B cell (primary cell): ENCODE data around the gene SAMD3. TPM values are rescaled to one million over a fixed set of nuclear protein-coding genes. Genes with fewer than 3 reads are reported as not detected.

ENCODE experiments used
- ATAC-seq: fragments of 200-7000 bp; cut with Tn5 transposase; one replicate; pipeline ENCODE4 v1.10.0; 2021; ENCODE audit warnings: low read depth, mild to moderate bottlenecking, moderate number of reproducible peaks, moderate library complexity
- CTCF ChIA-PET: fragments of 350-600 bp; sonication (Branson Sonifier 250); formaldehyde crosslinking; loops from one replicate; lab custom pipeline; 2021; ENCODE audit warnings: antibody characterized with exemption, inconsistent platforms; lab: Charles Lee
- POLR2A ChIA-PET: fragments of 350-600 bp; sonication (Branson Sonifier 250); formaldehyde crosslinking; loops from one replicate; lab custom pipeline; 2021; ENCODE audit warnings: antibody characterized with exemption; lab: Charles Lee
- DNase-seq: peaks from one replicate; pipeline ENCODE4 v3.0.0; 2013
- H2AFZ ChIP-seq: 2 replicates; pipeline ENCODE4 v1.6.1; 2012; ENCODE audit warnings: mild to moderate bottlenecking, low read depth, low read length; ENCODE audit not compliant: insufficient read depth, poor library complexity, severe bottlenecking
- H3K27ac ChIP-seq, 2 donors: 1 replicate in 1 of 2; 2 replicates in 1 of 2; pipeline ENCODE4 v1.5.1; 2012 to 2013; ENCODE audit warnings: low read length in 2 of 2, mild to moderate bottlenecking in 2 of 2, moderate library complexity in 1 of 2
- H3K27me3 ChIP-seq, 4 experiments: fragments of 200-600 bp in 1 of 4; sonication (generic) in 1 of 4; replicated peaks in 1 of 4; 1 replicate in 2 of 4; 2 replicates in 2 of 4; pipeline versions ENCODE4 v1.6.1 to v1.7.0; 2013 to 2016; ENCODE audit warnings: low read length in 3 of 4, mild to moderate bottlenecking in 2 of 4, mixed read lengths in 1 of 4, moderate library complexity in 1 of 4; ENCODE audit not compliant: insufficient read depth in 4 of 4, control insufficient read depth in 3 of 4; ENCODE audit errors: control extremely low read depth in 1 of 4
- H3K36me3 ChIP-seq, 2 experiments: replicated peaks in 1 of 2; 1 replicate in 1 of 2; 2 replicates in 1 of 2; pipeline versions ENCODE4 v1.6.1 to v1.7.1; 2013; ENCODE audit warnings: low read length in 1 of 2; ENCODE audit not compliant: insufficient read depth in 2 of 2, control insufficient read depth in 1 of 2; ENCODE audit errors: control extremely low read depth in 1 of 2, extremely low read depth in 1 of 2
- H3K4me1 ChIP-seq, 2 donors: fragments of 200-600 bp in 1 of 2; sonication (generic) in 1 of 2; 1 replicate in 1 of 2; 2 replicates in 1 of 2; pipeline versions ENCODE4 v1.5.1 to v1.6.1; 2013 to 2017; ENCODE audit warnings: low read length in 2 of 2; ENCODE audit not compliant: control insufficient read depth in 2 of 2, insufficient read depth in 2 of 2
- H3K4me2 ChIP-seq: replicated peaks from 2 replicates; pipeline ENCODE3; 2012; ENCODE audit warnings: mild to moderate bottlenecking, low read depth, low read length; ENCODE audit not compliant: poor library complexity, severe bottlenecking
- H3K4me3 ChIP-seq, 5 experiments: fragments of 200-600 bp in 1 of 5; sonication (generic) in 1 of 5; 1 replicate in 3 of 5; 2 replicates in 2 of 5; pipeline versions ENCODE4 v1.5.1 to v1.7.0; 2011 to 2016; ENCODE audit warnings: low read length in 4 of 5, mild to moderate bottlenecking in 4 of 5, low read depth in 2 of 5, control low read depth in 1 of 5, moderate library complexity in 1 of 5; ENCODE audit not compliant: insufficient read depth in 1 of 5; ENCODE audit errors: control extremely low read depth in 1 of 5, extremely low read depth in 1 of 5
- H3K79me2 ChIP-seq: fragments of 200-600 bp; sonication (generic); one replicate; pipeline ENCODE4 v1.6.0; 2016; ENCODE audit warnings: low read length; ENCODE audit not compliant: control insufficient read depth, insufficient read depth
- H3K9ac ChIP-seq: fragments of 200-600 bp; sonication (generic); 2 replicates; pipeline ENCODE4 v1.6.1; 2017; ENCODE audit warnings: mild to moderate bottlenecking, low read length, moderate library complexity
- H3K9me3 ChIP-seq, 3 donors: one replicate each; pipeline versions ENCODE4 v1.6.1 to v1.7.1; 2013; ENCODE audit warnings: low read length in 2 of 3; ENCODE audit not compliant: control insufficient read depth in 2 of 3, insufficient read depth in 1 of 3; ENCODE audit errors: control extremely low read depth in 1 of 3
- H4K20me1 ChIP-seq: 2 replicates; pipeline ENCODE4 v1.6.0; 2012; ENCODE audit warnings: mild to moderate bottlenecking, low read length; ENCODE audit not compliant: insufficient read depth, control insufficient read depth, poor library complexity, severe bottlenecking
- H3K27ac Mint-ChIP-seq: one replicate; pipeline ENCODE4 v1.8.0; 2021; ENCODE audit warnings: mixed read lengths
- H3K27me3 Mint-ChIP-seq: one replicate; pipeline ENCODE4 v1.8.0; 2021; ENCODE audit warnings: mixed read lengths
- H3K4me1 Mint-ChIP-seq: one replicate; pipeline ENCODE4 v1.8.0; 2021; ENCODE audit warnings: mixed read lengths
- H3K4me3 Mint-ChIP-seq: one replicate; pipeline ENCODE4 v1.8.0; 2021; ENCODE audit warnings: mixed read lengths
- H3K9me3 Mint-ChIP-seq: one replicate; pipeline ENCODE4 v1.8.0; 2022; ENCODE audit warnings: mixed read lengths; ENCODE audit not compliant: insufficient read depth
- EZH2 ChIP-seq: IDR thresholded peaks from 2 replicates; pipeline ENCODE4 v1.6.1; 2012; ENCODE audit warnings: borderline replicate concordance, low read depth, mild to moderate bottlenecking, moderate library complexity, low read length; ENCODE audit not compliant: insufficient read depth, poor library complexity, severe bottlenecking
- WGBS: methylation state at CpG from one replicate; pipeline ENCODE4 v1.1.5; 2013; ENCODE audit warnings: missing lambda C conversion rate; ENCODE audit not compliant: insufficient coverage; 5-methylcytosine and 5-hydroxymethylcytosine counted together
- intact Hi-C: fragments of 100-400 bp; cut with micrococcal nuclease; formaldehyde crosslinking; loops from one replicate; pipeline ENCODE4 v1.10.0; 2022
- polyA plus RNA-seq: library from polyadenylated mRNA; depleted of rRNA; stranded (reverse); fragments of >200 nt; gene quantifications from 2 replicates; pipeline ENCODE4 v1.2.3, GENCODE V29; 2012
- total RNA-seq, 2 donors: library from RNA; stranded (reverse); fragments of 120-200 nt in 1 of 2; gene quantifications; 1 replicate in 1 of 2; 2 replicates in 1 of 2; pipeline versions ENCODE4 v1.2.3 to v1.2.4, GENCODE V29; 2013 to 2022
- TF ChIP-seq, protein P1 (sequence below): fragments of 200-600 bp; IDR thresholded peaks from one replicate; pipeline ENCODE4 v1.8.0; 2022; ENCODE audit warnings: antibody characterized with exemption, mild to moderate bottlenecking

The SAMD3 gene
- total and polyA plus RNA-seq, 2 donors (not counting 1 experiment from before 2014, with no cell fraction given): 0.57 to 3.8 TPM

DNA sequence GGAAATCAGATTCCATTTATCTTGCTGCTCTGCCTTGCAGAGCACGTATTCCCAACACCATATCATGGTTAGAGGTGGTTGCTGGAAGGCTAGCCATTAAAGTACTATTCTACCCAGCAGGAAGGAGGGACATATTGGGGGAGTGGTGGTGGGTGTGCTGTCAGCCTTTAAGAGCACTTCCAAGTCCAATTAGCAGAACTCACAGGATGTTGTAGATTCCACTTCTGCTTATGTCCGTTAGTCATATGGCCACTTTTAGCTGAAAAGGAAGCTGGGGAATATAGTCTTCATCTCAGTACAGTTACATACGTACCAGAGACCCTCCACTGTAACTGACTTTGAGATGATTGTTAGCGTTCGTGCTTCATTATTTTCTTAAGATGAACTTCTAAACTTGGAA is 94.4 kb downstream of the SAMD3 start:
- H3K4me2 ChIP-seq: no peak overlapping the region
- no peaks in the 10 kb centered on the region for H3K27me3 ChIP-seq
- H3K36me3 ChIP-seq: peaks cover 2 to 5% of the 10 kb centered on the region in 2 experiments
- no peaks in the 10 kb centered on the region for H3K9me3 Mint-ChIP-seq
- TF ChIP-seq, protein P1, sequence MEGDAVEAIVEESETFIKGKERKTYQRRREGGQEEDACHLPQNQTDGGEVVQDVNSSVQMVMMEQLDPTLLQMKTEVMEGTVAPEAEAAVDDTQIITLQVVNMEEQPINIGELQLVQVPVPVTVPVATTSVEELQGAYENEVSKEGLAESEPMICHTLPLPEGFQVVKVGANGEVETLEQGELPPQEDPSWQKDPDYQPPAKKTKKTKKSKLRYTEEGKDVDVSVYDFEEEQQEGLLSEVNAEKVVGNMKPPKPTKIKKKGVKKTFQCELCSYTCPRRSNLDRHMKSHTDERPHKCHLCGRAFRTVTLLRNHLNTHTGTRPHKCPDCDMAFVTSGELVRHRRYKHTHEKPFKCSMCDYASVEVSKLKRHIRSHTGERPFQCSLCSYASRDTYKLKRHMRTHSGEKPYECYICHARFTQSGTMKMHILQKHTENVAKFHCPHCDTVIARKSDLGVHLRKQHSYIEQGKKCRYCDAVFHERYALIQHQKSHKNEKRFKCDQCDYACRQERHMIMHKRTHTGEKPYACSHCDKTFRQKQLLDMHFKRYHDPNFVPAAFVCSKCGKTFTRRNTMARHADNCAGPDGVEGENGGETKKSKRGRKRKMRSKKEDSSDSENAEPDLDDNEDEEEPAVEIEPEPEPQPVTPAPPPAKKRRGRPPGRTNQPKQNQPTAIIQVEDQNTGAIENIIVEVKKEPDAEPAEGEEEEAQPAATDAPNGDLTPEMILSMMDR: no peak
- no peak for TF ChIP-seq EZH2
- no peaks in the 10 kb centered on the region for H3K27me3 Mint-ChIP-seq
- intact Hi-C loops: no loop called here
- ChIA-PET POLR2A (no interaction called here), CTCF (no interaction called here)
- H3K4me1 Mint-ChIP-seq: peaks cover 41% of the 10 kb centered on the region
- H3K79me2 ChIP-seq: peaks cover 19% of the 10 kb centered on the region
- H3K9ac ChIP-seq: no peak overlapping the region
- no CpG with 5 or more reads among the region's 5 CpGs for WGBS
- no peak overlapping the region for H2AFZ ChIP-seq
- H3K27ac ChIP-seq: peak overlapping the region in 1 of 2 donors; percentile 10
- no peaks in the 10 kb centered on the region for H3K9me3 ChIP-seq
- peaks cover 21 to 28% of the 10 kb centered on the region in 2 donors for H3K4me1 ChIP-seq
- no peak for ATAC-seq
- no peak overlapping the region for H3K4me3 Mint-ChIP-seq
- no peak overlapping the region for H3K27ac Mint-ChIP-seq
- no peaks in the 10 kb centered on the region for H4K20me1 ChIP-seq
- H3K4me3 ChIP-seq: no peak overlapping the region
- DNase-seq: no peak

DNA sequence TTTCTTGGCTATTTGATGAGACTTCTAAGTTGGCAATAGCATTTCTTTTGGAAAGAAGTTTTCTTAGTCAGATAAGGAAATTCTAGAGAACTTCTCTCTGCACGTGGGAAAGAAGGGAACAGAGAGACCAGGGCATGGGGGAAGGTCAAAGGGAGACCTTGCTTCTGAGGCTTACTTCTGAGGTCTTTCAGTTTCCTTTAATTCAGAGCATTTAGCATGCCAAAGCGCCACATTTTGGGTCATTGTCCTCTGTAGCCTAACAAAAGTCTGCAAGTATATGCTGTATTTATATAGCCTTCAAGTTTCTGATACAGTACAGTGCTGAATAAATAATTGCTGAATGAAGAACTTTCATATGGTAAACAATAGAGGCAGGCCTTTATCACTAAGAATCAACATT is 95.6 kb downstream of the SAMD3 start:
- ATAC-seq: no peak
- Histone ChIP-seq H3K27me3 (no peaks in the 10 kb centered on the region), H3K4me3 (no peak overlapping the region), H3K36me3 (peaks cover 2 to 7% of the 10 kb centered on the region in 2 experiments), H3K9me3 (no peaks in the 10 kb centered on the region), H3K4me1 (peaks cover 11 to 16% of the 10 kb centered on the region in 2 donors), H3K4me2 (no peak overlapping the region), H4K20me1 (no peaks in the 10 kb centered on the region), H3K9ac (no peak overlapping the region), H3K27ac (no peak overlapping the region), H3K79me2 (peaks cover 24% of the 10 kb centered on the region), H2AFZ (no peak overlapping the region)
- TF ChIP-seq, protein P1: no peak
- no peak for TF ChIP-seq EZH2
- ChIA-PET POLR2A (no interaction called here), CTCF (no interaction called here)
- 80% methylated on average over 1 of the region's 2 CpGs for WGBS
- H3K4me3 Mint-ChIP-seq: no peak overlapping the region
- no peaks in the 10 kb centered on the region for H3K9me3 Mint-ChIP-seq
- no peak overlapping the region for H3K27ac Mint-ChIP-seq
- H3K4me1 Mint-ChIP-seq: peaks cover 31% of the 10 kb centered on the region
- intact Hi-C loops: no loop called here
- H3K27me3 Mint-ChIP-seq: no peaks in the 10 kb centered on the region
- DNase-seq: no peak
